ENCODE results near the gene PLAAT1. TPM values are rescaled to one million over a fixed set of nuclear protein-coding genes. Genes with fewer than 3 reads are reported as not detected.

The PLAAT1 gene
- polyA plus RNA-seq, 1 donor from 2014 or later: 10.7 TPM

DNA sequence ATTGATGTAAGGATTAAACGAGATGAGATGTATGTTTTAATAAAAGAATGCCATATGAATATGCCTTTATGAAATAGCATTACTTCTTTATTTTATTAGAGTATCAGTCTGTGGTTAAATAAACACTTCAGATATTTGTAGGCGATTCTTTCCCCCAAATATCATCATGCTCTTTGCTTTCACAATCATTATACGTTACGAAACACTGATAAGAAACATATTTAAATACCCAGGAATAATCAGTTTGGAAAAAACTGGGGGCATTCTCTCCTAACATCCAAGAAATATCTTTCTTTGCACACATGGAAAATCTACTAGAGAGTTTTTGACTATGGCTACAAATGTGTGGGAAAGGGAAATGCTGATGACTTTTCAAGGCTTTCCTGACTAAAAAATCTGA is 4.4 kb upstream of the PLAAT1 start:
- no peaks in the 10 kb centered on the region for H3K27me3 ChIP-seq (ENCODE audit: insufficient read depth, low read depth, low read length)
- TF ChIP-seq POLR2AphosphoS5 (IDR thresholded peaks at IDR 0.05) (no peak), SMC3 (conservative IDR thresholded peaks at IDR 0.05; ENCODE audit: poor library complexity) (no peak), TAF1 (IDR thresholded peaks at IDR 0.05; ENCODE audit: low read depth) (no peak), RAD21 (conservative IDR thresholded peaks at IDR 0.05) (no peak), EP300 (conservative IDR thresholded peaks at IDR 0.05; ENCODE audit: poor library complexity, severe bottlenecking) (no peak), EZH2 (IDR thresholded peaks at IDR 0.05; ENCODE audit: borderline replicate concordance, insufficient read depth, low read length, poor library complexity, severe bottlenecking) (no peak), MXI1 (conservative IDR thresholded peaks at IDR 0.05; ENCODE audit: poor library complexity, severe bottlenecking) (no peak)
- TF ChIP-seq, protein P1, sequence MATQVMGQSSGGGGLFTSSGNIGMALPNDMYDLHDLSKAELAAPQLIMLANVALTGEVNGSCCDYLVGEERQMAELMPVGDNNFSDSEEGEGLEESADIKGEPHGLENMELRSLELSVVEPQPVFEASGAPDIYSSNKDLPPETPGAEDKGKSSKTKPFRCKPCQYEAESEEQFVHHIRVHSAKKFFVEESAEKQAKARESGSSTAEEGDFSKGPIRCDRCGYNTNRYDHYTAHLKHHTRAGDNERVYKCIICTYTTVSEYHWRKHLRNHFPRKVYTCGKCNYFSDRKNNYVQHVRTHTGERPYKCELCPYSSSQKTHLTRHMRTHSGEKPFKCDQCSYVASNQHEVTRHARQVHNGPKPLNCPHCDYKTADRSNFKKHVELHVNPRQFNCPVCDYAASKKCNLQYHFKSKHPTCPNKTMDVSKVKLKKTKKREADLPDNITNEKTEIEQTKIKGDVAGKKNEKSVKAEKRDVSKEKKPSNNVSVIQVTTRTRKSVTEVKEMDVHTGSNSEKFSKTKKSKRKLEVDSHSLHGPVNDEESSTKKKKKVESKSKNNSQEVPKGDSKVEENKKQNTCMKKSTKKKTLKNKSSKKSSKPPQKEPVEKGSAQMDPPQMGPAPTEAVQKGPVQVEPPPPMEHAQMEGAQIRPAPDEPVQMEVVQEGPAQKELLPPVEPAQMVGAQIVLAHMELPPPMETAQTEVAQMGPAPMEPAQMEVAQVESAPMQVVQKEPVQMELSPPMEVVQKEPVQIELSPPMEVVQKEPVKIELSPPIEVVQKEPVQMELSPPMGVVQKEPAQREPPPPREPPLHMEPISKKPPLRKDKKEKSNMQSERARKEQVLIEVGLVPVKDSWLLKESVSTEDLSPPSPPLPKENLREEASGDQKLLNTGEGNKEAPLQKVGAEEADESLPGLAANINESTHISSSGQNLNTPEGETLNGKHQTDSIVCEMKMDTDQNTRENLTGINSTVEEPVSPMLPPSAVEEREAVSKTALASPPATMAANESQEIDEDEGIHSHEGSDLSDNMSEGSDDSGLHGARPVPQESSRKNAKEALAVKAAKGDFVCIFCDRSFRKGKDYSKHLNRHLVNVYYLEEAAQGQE (IDR thresholded peaks at IDR 0.05; ENCODE audit: borderline replicate concordance): no peak
- TF ChIP-seq, protein P2, sequence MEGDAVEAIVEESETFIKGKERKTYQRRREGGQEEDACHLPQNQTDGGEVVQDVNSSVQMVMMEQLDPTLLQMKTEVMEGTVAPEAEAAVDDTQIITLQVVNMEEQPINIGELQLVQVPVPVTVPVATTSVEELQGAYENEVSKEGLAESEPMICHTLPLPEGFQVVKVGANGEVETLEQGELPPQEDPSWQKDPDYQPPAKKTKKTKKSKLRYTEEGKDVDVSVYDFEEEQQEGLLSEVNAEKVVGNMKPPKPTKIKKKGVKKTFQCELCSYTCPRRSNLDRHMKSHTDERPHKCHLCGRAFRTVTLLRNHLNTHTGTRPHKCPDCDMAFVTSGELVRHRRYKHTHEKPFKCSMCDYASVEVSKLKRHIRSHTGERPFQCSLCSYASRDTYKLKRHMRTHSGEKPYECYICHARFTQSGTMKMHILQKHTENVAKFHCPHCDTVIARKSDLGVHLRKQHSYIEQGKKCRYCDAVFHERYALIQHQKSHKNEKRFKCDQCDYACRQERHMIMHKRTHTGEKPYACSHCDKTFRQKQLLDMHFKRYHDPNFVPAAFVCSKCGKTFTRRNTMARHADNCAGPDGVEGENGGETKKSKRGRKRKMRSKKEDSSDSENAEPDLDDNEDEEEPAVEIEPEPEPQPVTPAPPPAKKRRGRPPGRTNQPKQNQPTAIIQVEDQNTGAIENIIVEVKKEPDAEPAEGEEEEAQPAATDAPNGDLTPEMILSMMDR (IDR thresholded peaks at IDR 0.05; ENCODE audit: poor library complexity, severe bottlenecking): no peak
- no peaks in the 10 kb centered on the region for H3K9me2 ChIP-seq (ENCODE audit: insufficient read depth, low read length)
- H3K79me2 ChIP-seq (replicated peaks; ENCODE audit: insufficient read depth, low read length): no peaks in the 10 kb centered on the region
- H3K4me2 ChIP-seq (ENCODE audit: low read length): peak overlapping the region; percentile 66
- peak overlapping the region; percentile 33 for H3K4me3 ChIP-seq (ENCODE audit: low read length)
- H3K9me3 ChIP-seq (ENCODE audit: low read length): no peaks in the 10 kb centered on the region
- H3K9ac ChIP-seq (ENCODE audit: low read length): peak overlapping the region; percentile 44
- H4K20me1 ChIP-seq (ENCODE audit: insufficient read depth): no peaks in the 10 kb centered on the region
- no peak overlapping the region for H2AFZ ChIP-seq (ENCODE audit: low read depth, low read length)
- H3K27ac ChIP-seq (ENCODE audit: low read length): peak overlapping the region; percentile 90
- H3K36me3 ChIP-seq (ENCODE audit: insufficient read depth, low read length): no peaks in the 10 kb centered on the region
- H3F3A ChIP-seq (ENCODE audit: insufficient read depth, low read length, poor library complexity, severe bottlenecking): no peaks in the 10 kb centered on the region

DNA sequence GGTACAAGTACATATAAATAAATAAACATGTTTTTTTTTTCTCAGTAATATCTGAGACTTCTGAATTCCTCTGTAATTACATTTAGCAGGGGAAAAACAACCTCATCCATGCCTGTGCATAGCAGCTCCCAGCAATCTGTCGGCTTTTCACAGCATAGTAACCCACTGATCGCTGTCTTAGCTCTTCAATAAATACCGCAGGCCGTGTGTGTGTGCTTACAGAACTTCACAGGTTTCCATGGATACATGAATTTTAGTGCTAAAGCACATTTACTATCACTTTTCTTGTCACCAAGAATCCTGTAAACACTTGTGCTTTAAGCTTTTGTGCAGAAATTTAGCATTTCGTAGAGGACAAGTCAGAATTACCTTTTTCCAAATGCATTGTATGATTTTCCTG is 4.0 kb upstream of the PLAAT1 start:
- Histone ChIP-seq H3K9me3 (ENCODE audit: low read length) (no peaks in the 10 kb centered on the region), H3K4me2 (ENCODE audit: low read length) (peak overlapping the region; percentile 66), H3K27me3 (ENCODE audit: insufficient read depth, low read depth, low read length) (no peaks in the 10 kb centered on the region), H3F3A (ENCODE audit: insufficient read depth, low read length, poor library complexity, severe bottlenecking) (no peaks in the 10 kb centered on the region), H3K27ac (ENCODE audit: low read length) (peak overlapping the region; percentile 90), H4K20me1 (ENCODE audit: insufficient read depth) (no peaks in the 10 kb centered on the region), H3K9ac (ENCODE audit: low read length) (peak overlapping the region; percentile 44), H3K4me3 (ENCODE audit: low read length) (peak overlapping the region; percentile 33), H3K36me3 (ENCODE audit: insufficient read depth, low read length) (no peaks in the 10 kb centered on the region), H2AFZ (ENCODE audit: low read depth, low read length) (no peak overlapping the region), H3K9me2 (ENCODE audit: insufficient read depth, low read length) (no peaks in the 10 kb centered on the region), H3K79me2 (replicated peaks; ENCODE audit: insufficient read depth, low read length) (no peaks in the 10 kb centered on the region)
- TF ChIP-seq EP300 (conservative IDR thresholded peaks at IDR 0.05; ENCODE audit: poor library complexity, severe bottlenecking): peak; percentile 88
- TF ChIP-seq, protein P2 (IDR thresholded peaks at IDR 0.05; ENCODE audit: poor library complexity, severe bottlenecking): no peak
- peak; percentile 49 for TF ChIP-seq MXI1 (conservative IDR thresholded peaks at IDR 0.05; ENCODE audit: poor library complexity, severe bottlenecking)
- no peak for TF ChIP-seq EZH2 (IDR thresholded peaks at IDR 0.05; ENCODE audit: borderline replicate concordance, insufficient read depth, low read length, poor library complexity, severe bottlenecking)
- TF ChIP-seq POLR2AphosphoS5 (IDR thresholded peaks at IDR 0.05): peak; percentile 83
- TF ChIP-seq, protein P1 (IDR thresholded peaks at IDR 0.05; ENCODE audit: borderline replicate concordance): peak; percentile 68
- TF ChIP-seq RAD21 (conservative IDR thresholded peaks at IDR 0.05): peak; percentile 55
- no peak for TF ChIP-seq TAF1 (IDR thresholded peaks at IDR 0.05; ENCODE audit: low read depth)
- peak; percentile 58 for TF ChIP-seq SMC3 (conservative IDR thresholded peaks at IDR 0.05; ENCODE audit: poor library complexity)
